GM21447 (cell line): ENCODE measurements around the gene PRICKLE2.

Source experiments
- ATAC-seq: cut with Tn5 transposase; IDR thresholded peaks from one replicate; pipeline ENCODE4 v1.9.1; 2021; ENCODE audit not compliant: unreplicated experiment

PRICKLE2 gene

GRCh38 chr3:64224826-64225610 lies at the start of gene PRICKLE2:
Gene PRICKLE2 (minus strand): TSS chr3:64225466. CDS start chr3:64198927, 26,539 bp downstream.
- ATAC-seq = peak; percentile 91

- no peak for ATAC-seq
Observed at GRCh38 chr3:64272842-64273241, 47.6 kb upstream of the PRICKLE2 start.

GRCh38 chr3:64272271-64272670 lies 47.0 kb upstream of the PRICKLE2 start:
- no peak for ATAC-seq

- no peak for ATAC-seq
Observed at GRCh38 chr3:64271631-64272030, 46.4 kb upstream of the PRICKLE2 start.

- no peak for ATAC-seq
Observed at GRCh38 chr3:64270866-64271260, 45.6 kb upstream of the PRICKLE2 start.

- no peak for ATAC-seq
Observed at GRCh38 chr3:64270142-64270865, 45.0 kb upstream of the PRICKLE2 start.

GRCh38 chr3:64268926-64269325 lies 43.7 kb upstream of the PRICKLE2 start:
- no peak for ATAC-seq

GRCh38 chr3:64267721-64268604 lies 42.7 kb upstream of the PRICKLE2 start:
- no peak for ATAC-seq

GRCh38 chr3:64266983-64267382 lies 41.7 kb upstream of the PRICKLE2 start:
- ATAC-seq = no peak

GRCh38 chr3:64266065-64266931 lies 41.0 kb upstream of the PRICKLE2 start:
- ATAC-seq = no peak

- no peak for ATAC-seq
Observed at GRCh38 chr3:64265646-64266045, 40.4 kb upstream of the PRICKLE2 start.

- ATAC-seq = no peak
Observed at GRCh38 chr3:64264501-64265109, 39.3 kb upstream of the PRICKLE2 start.

- no peak for ATAC-seq
Observed at GRCh38 chr3:64262574-64263114, 37.4 kb upstream of the PRICKLE2 start.

GRCh38 chr3:64260431-64260830 lies 35.2 kb upstream of the PRICKLE2 start:
- no peak for ATAC-seq

- no peak for ATAC-seq
Observed at GRCh38 chr3:64259636-64260035, 34.4 kb upstream of the PRICKLE2 start.

- no peak for ATAC-seq
Observed at GRCh38 chr3:64257100-64257755, 32.0 kb upstream of the PRICKLE2 start.

GRCh38 chr3:64255741-64256340 lies 30.6 kb upstream of the PRICKLE2 start:
- ATAC-seq = no peak

GRCh38 chr3:64254443-64254842 lies 29.2 kb upstream of the PRICKLE2 start:
- ATAC-seq = no peak

GRCh38 chr3:64253689-64254088 lies 28.4 kb upstream of the PRICKLE2 start:
- ATAC-seq = no peak
